Measurements from ENCODE around the gene ANKRD55.
"Not testable (repeated sequence)": the region's sequence is repeated elsewhere in the genome, so short reads cannot be mapped to it uniquely, and the experiment has no call there.

The ANKRD55 gene

GRCh38 chr5:56233230-56233629 is at the start of gene ANKRD55:
Gene ANKRD55, minus strand, starts transcription at chr5:56233330. Its CDS starts 417 bp downstream, at chr5:56232913.
- DNase-seq = no peak

- DNase-seq = no peak
Observed at GRCh38 chr5:56282216-56282615, 49.1 kb upstream of the ANKRD55 start.

- no peak for DNase-seq
Observed at GRCh38 chr5:56281489-56282165, 48.5 kb upstream of the ANKRD55 start.

- no peak for DNase-seq
Observed at GRCh38 chr5:56279979-56280378, 46.8 kb upstream of the ANKRD55 start.

- no peak for DNase-seq
Observed at GRCh38 chr5:56279291-56279690, 46.2 kb upstream of the ANKRD55 start.

GRCh38 chr5:56278335-56278753 is 45.2 kb upstream of the ANKRD55 start:
- DNase-seq = peak; percentile 31

GRCh38 chr5:56277573-56277972 is 44.4 kb upstream of the ANKRD55 start:
- no peak for DNase-seq

GRCh38 chr5:56273376-56273955 is 40.3 kb upstream of the ANKRD55 start:
- no peak for DNase-seq

GRCh38 chr5:56272765-56273164 is 39.6 kb upstream of the ANKRD55 start:
- DNase-seq = no peak

- DNase-seq = peak; percentile 80
Observed at GRCh38 chr5:56270568-56271392, 37.6 kb upstream of the ANKRD55 start.

GRCh38 chr5:56270058-56270457 is 36.9 kb upstream of the ANKRD55 start:
- DNase-seq = no peak

GRCh38 chr5:56269216-56269927 is 36.2 kb upstream of the ANKRD55 start:
- no peak for DNase-seq

- DNase-seq = not testable (repeated sequence)
Observed at GRCh38 chr5:56268707-56269106, 35.6 kb upstream of the ANKRD55 start.

- no peak for DNase-seq
Observed at GRCh38 chr5:56267856-56268255, 34.7 kb upstream of the ANKRD55 start.

GRCh38 chr5:56264417-56265025 is 31.4 kb upstream of the ANKRD55 start:
- no peak for DNase-seq

- DNase-seq = no peak
Observed at GRCh38 chr5:56262279-56262678, 29.1 kb upstream of the ANKRD55 start.

- DNase-seq = no peak
Observed at GRCh38 chr5:56259002-56259511, 25.9 kb upstream of the ANKRD55 start.

- DNase-seq = not testable (repeated sequence)
Observed at GRCh38 chr5:56257763-56258529, 24.8 kb upstream of the ANKRD55 start.

- DNase-seq = no peak
Observed at GRCh38 chr5:56257010-56257409, 23.9 kb upstream of the ANKRD55 start.

- DNase-seq = no peak
Observed at GRCh38 chr5:56255502-56255901, 22.4 kb upstream of the ANKRD55 start.

GRCh38 chr5:56253924-56254323 is 20.8 kb upstream of the ANKRD55 start:
- DNase-seq = no peak

- no peak for DNase-seq
Observed at GRCh38 chr5:56253126-56253525, 20.0 kb upstream of the ANKRD55 start.
